ENCODE results near the gene TRIM44. TPM values are rescaled to one million over a fixed set of nuclear protein-coding genes. Genes with fewer than 3 reads are reported as not detected.

TRIM44 gene
- total RNA-seq, 1 donor from 2014 or later, result 67.4 TPM

- Mint-ChIP-seq H3K4me1 (peaks cover 23% of the 10 kb centered on the region), H3K9me3 (no peaks in the 10 kb centered on the region), H3K27me3 (ENCODE audit: low read depth) (no peaks in the 10 kb centered on the region), H3K4me3 (no peak overlapping the region), H3K36me3 (ENCODE audit: low read depth) (no peaks in the 10 kb centered on the region), H3K27ac (ENCODE audit: unreplicated experiment) (no peak overlapping the region)
- TF ChIP-seq, protein P1, sequence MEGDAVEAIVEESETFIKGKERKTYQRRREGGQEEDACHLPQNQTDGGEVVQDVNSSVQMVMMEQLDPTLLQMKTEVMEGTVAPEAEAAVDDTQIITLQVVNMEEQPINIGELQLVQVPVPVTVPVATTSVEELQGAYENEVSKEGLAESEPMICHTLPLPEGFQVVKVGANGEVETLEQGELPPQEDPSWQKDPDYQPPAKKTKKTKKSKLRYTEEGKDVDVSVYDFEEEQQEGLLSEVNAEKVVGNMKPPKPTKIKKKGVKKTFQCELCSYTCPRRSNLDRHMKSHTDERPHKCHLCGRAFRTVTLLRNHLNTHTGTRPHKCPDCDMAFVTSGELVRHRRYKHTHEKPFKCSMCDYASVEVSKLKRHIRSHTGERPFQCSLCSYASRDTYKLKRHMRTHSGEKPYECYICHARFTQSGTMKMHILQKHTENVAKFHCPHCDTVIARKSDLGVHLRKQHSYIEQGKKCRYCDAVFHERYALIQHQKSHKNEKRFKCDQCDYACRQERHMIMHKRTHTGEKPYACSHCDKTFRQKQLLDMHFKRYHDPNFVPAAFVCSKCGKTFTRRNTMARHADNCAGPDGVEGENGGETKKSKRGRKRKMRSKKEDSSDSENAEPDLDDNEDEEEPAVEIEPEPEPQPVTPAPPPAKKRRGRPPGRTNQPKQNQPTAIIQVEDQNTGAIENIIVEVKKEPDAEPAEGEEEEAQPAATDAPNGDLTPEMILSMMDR (conservative IDR thresholded peaks at IDR 0.05), result no peak
- no peak for DNase-seq (ENCODE audit: low read depth, low spot score)
Measured at GRCh38 chr11:35787626-35788025, 125.1 kb downstream of the TRIM44 start.

- Mint-ChIP-seq H3K27ac (ENCODE audit: unreplicated experiment) (no peak overlapping the region), H3K36me3 (ENCODE audit: low read depth) (peaks cover 2% of the 10 kb centered on the region), H3K9me3 (no peaks in the 10 kb centered on the region), H3K27me3 (ENCODE audit: low read depth) (no peaks in the 10 kb centered on the region), H3K4me1 (peaks cover 30% of the 10 kb centered on the region), H3K4me3 (no peak overlapping the region)
- TF ChIP-seq, protein P1 (conservative IDR thresholded peaks at IDR 0.05), result no peak
- DNase-seq (ENCODE audit: low read depth, low spot score), result no peak
Measured at GRCh38 chr11:35791088-35791958, 128.7 kb downstream of the TRIM44 start.

DNA sequence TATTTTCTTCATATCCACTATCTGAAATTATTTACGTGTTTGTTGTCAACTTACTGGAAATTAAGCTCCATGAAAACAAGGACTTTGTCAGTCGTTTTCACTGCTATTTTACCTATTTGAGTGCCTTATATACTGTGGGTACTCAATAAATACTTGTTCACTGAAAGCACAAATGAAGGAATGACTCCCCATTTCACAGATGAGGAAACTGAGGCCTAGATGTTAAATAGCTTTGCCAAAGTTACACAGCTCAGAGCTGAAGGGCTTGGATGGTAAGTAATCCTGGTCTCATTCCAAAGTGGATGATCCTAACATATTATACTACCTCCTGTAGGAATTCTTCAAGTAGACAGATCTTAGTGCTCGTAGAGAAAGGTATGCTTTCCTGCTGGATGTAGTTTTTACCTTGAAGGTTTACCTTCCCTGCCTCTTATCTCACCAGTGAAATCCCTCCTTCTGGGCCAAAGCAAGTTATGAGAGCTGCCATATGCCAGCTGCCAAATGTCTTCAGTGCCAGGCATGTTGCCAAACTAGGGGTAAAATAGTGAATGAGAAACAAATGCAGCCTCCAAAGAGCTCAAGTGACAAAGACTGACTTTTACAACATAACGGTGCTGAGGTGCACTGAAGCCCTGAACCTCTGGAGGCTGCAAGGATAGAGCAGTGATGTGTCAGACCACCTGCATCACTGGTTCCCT lies 129.7 kb downstream of the TRIM44 start:
- no peak overlapping the region for H3K4me3 Mint-ChIP-seq
- H3K36me3 Mint-ChIP-seq (ENCODE audit: low read depth), result peaks cover 2% of the 10 kb centered on the region
- H3K27ac Mint-ChIP-seq (ENCODE audit: unreplicated experiment), result no peak overlapping the region
- H3K4me1 Mint-ChIP-seq, result peaks cover 28% of the 10 kb centered on the region
- TF ChIP-seq, protein P1 (conservative IDR thresholded peaks at IDR 0.05), result no peak
- H3K9me3 Mint-ChIP-seq, result no peaks in the 10 kb centered on the region
- DNase-seq (ENCODE audit: low read depth, low spot score), result no peak
- H3K27me3 Mint-ChIP-seq (ENCODE audit: low read depth), result no peaks in the 10 kb centered on the region

- H3K27ac Mint-ChIP-seq (ENCODE audit: unreplicated experiment), result no peak overlapping the region
- no peaks in the 10 kb centered on the region for H3K9me3 Mint-ChIP-seq
- TF ChIP-seq, protein P1 (conservative IDR thresholded peaks at IDR 0.05), result no peak
- no peak for DNase-seq (ENCODE audit: low read depth, low spot score)
- peaks cover 27% of the 10 kb centered on the region for H3K4me1 Mint-ChIP-seq
- no peaks in the 10 kb centered on the region for H3K27me3 Mint-ChIP-seq (ENCODE audit: low read depth)
- H3K36me3 Mint-ChIP-seq (ENCODE audit: low read depth), result peaks cover 2% of the 10 kb centered on the region
- H3K4me3 Mint-ChIP-seq, result no peak overlapping the region
Measured at GRCh38 chr11:35792846-35793192, 130.2 kb downstream of the TRIM44 start.

GRCh38 chr11:35794333-35794732 lies 131.8 kb downstream of the TRIM44 start:
- Mint-ChIP-seq H3K9me3 (no peaks in the 10 kb centered on the region), H3K36me3 (ENCODE audit: low read depth) (peaks cover 2% of the 10 kb centered on the region), H3K27ac (ENCODE audit: unreplicated experiment) (no peak overlapping the region), H3K27me3 (ENCODE audit: low read depth) (no peaks in the 10 kb centered on the region), H3K4me3 (no peak overlapping the region), H3K4me1 (peaks cover 26% of the 10 kb centered on the region)
- TF ChIP-seq, protein P1 (conservative IDR thresholded peaks at IDR 0.05), result no peak
- DNase-seq (ENCODE audit: low read depth, low spot score), result no peak
